SK-N-MC (cell line): Measurements from ENCODE around the gene B4GALT2.

ENCODE experiments used
- DNase-seq: peaks from one replicate; pipeline ENCODE4 v3.0.0-alpha.2; 2011; ENCODE audit warnings: low read depth, low spot score
- H3K27ac ChIP-seq: fragments of 200-600 bp; sonication (generic); 2 replicates; pipeline ENCODE4 v1.5.1; 2016; ENCODE audit warnings: mixed run types
- H3K36me3 ChIP-seq: fragments of 200-600 bp; sonication (generic); 2 replicates; pipeline ENCODE4 v1.6.1; 2017; ENCODE audit warnings: antibody characterized with exemption, low read length, mixed read lengths; ENCODE audit not compliant: insufficient read depth
- H3K4me3 ChIP-seq: fragments of 200-600 bp; sonication (generic); 2 replicates; pipeline ENCODE4 v1.5.1; 2016
- H3K9ac ChIP-seq: fragments of 200-600 bp; sonication (generic); 2 replicates; pipeline ENCODE4 v1.8.0; 2017; ENCODE audit warnings: mixed run types, mixed read lengths; ENCODE audit not compliant: insufficient read length
- H3K9me3 ChIP-seq: fragments of 200-600 bp; sonication (generic); 2 replicates; pipeline ENCODE4 v1.6.1; 2017; ENCODE audit warnings: low read depth, mild to moderate bottlenecking, antibody characterized with exemption, low read length, moderate library complexity, mixed read lengths
- EZH2 ChIP-seq: fragments of 200-600 bp; sonication (generic); IDR thresholded peaks from one replicate; pipeline ENCODE4 v1.6.1; 2017; ENCODE audit warnings: antibody characterized with exemption
- FOXP2 ChIP-seq: optimal IDR thresholded peaks from 2 replicates; pipeline ENCODE3; 2011; ENCODE audit warnings: mild to moderate bottlenecking, moderate library complexity; ENCODE audit not compliant: insufficient read depth; ENCODE audit errors: extremely low read length, control extremely low read depth
- POLR2AphosphoS5 ChIP-seq: IDR thresholded peaks from 2 replicates; pipeline ENCODE4 v1.6.1; 2012; ENCODE audit warnings: mild to moderate bottlenecking, low read depth, low read length, borderline replicate concordance

Gene B4GALT2

GRCh38 chr1:43978551-43979260, at the start of gene B4GALT2:
Gene B4GALT2 (plus strand): TSS chr1:43979210. CDS start chr1:43981161, 1,951 bp downstream.
- Histone ChIP-seq H3K4me3 (peak within 1 kb of the TSS; percentile 84), H3K9ac (peak within 1 kb of the TSS; percentile 78), H3K27ac (no peak within 1 kb of the TSS), H3K36me3 (peaks cover 32% of the 10 kb centered on the region), H3K9me3 (no peaks in the 10 kb centered on the region)
- DNase-seq: no peak
- TF ChIP-seq EZH2 (no peak), POLR2AphosphoS5 (peak; percentile 41; the same call in 1 of the 2 replicates)

GRCh38 chr1:43930168-43930948, 48.7 kb upstream of the B4GALT2 start:
- no peak for TF ChIP-seq POLR2AphosphoS5
- Histone ChIP-seq H3K27ac (peak overlapping the region; percentile 70), H3K9me3 (no peaks in the 10 kb centered on the region), H3K36me3 (no peaks in the 10 kb centered on the region; the same call in 1 of the 2 replicates), H3K4me3 (0 out of 2 replicates have a peak overlapping the region, but pooled peaks have one; percentile 36), H3K9ac (no peak overlapping the region)
- peak; percentile 61 for DNase-seq

GRCh38 chr1:43930949-43931275, 48.1 kb upstream of the B4GALT2 start:
- 0 out of 2 replicates have a peak overlapping the region, but pooled peaks have one; percentile 36 for H3K4me3 ChIP-seq
- TF ChIP-seq POLR2AphosphoS5 (0 out of 2 replicates have a peak, but pooled peaks have one; percentile 33), EZH2 (no peak)
- H3K36me3 ChIP-seq: no peaks in the 10 kb centered on the region; the same call in 1 of the 2 replicates
- H3K9me3 ChIP-seq: no peaks in the 10 kb centered on the region
- no peak for DNase-seq
- H3K9ac ChIP-seq: no peak overlapping the region
- H3K27ac ChIP-seq: peak overlapping the region; percentile 70

GRCh38 chr1:43931711-43932660, 47.0 kb upstream of the B4GALT2 start:
- Histone ChIP-seq H3K4me3 (no peak overlapping the region), H3K9ac (no peak overlapping the region), H3K9me3 (no peaks in the 10 kb centered on the region), H3K27ac (peak overlapping the region; percentile 70), H3K36me3 (peaks cover 5% of the 10 kb centered on the region)
- TF ChIP-seq EZH2 (no peak), FOXP2 (no peak), POLR2AphosphoS5 (no peak)
- no peak for DNase-seq

- H3K4me3 ChIP-seq: peak overlapping the region; percentile 80
- no peaks in the 10 kb centered on the region for H3K9me3 ChIP-seq
- DNase-seq: no peak
- H3K27ac ChIP-seq: peak overlapping the region; percentile 32; the same call in 1 of the 2 replicates
- no peak for TF ChIP-seq FOXP2
- peak overlapping the region; percentile 73 for H3K9ac ChIP-seq
- peaks cover 8% of the 10 kb centered on the region for H3K36me3 ChIP-seq
Observed at GRCh38 chr1:43932786-43933385, 46.1 kb upstream of the B4GALT2 start.

- no peak for DNase-seq
- peak within 1 kb of the TSS; percentile 73 for H3K9ac ChIP-seq
Observed at GRCh38 chr1:43933386-43934100, 45.5 kb upstream of the B4GALT2 start, which contains the start of gene ARTN. Gene ARTN (plus strand): TSS chr1:43933801. CDS start chr1:43935657, 1,856 bp downstream.

GRCh38 chr1:43934101-43934985, 44.7 kb upstream of the B4GALT2 start:
- Histone ChIP-seq H3K27ac (peak overlapping the region; percentile 32), H3K9ac (peak overlapping the region; percentile 73), H3K36me3 (peaks cover 8% of the 10 kb centered on the region), H3K9me3 (no peaks in the 10 kb centered on the region), H3K4me3 (peak overlapping the region; percentile 80)
- no peak for DNase-seq
- TF ChIP-seq POLR2AphosphoS5: no peak
- no peak for TF ChIP-seq FOXP2
- TF ChIP-seq EZH2: no peak

More at GRCh38 chr1:43933386-43934100, 45.5 kb upstream of the B4GALT2 start, which contains the start of gene ARTN:
- TF ChIP-seq EZH2: no peak
- TF ChIP-seq FOXP2: no peak
- no peak; the same call in none of the 2 replicates for TF ChIP-seq POLR2AphosphoS5
- H3K27ac ChIP-seq: peak within 1 kb of the TSS; percentile 32
- peaks cover 8% of the 10 kb centered on the region for H3K36me3 ChIP-seq
- no peaks in the 10 kb centered on the region for H3K9me3 ChIP-seq
- peak within 1 kb of the TSS; percentile 80 for H3K4me3 ChIP-seq
